G401.6 (cell line): ENCODE measurements around the gene SORBS1.

Experiments
- FAIRE-seq: peaks from 2 replicates; lab custom pipeline; 2012; peaks lifted over from hg19 to GRCh38; lab: Jason Lieb, UNC

Gene SORBS1

DNA sequence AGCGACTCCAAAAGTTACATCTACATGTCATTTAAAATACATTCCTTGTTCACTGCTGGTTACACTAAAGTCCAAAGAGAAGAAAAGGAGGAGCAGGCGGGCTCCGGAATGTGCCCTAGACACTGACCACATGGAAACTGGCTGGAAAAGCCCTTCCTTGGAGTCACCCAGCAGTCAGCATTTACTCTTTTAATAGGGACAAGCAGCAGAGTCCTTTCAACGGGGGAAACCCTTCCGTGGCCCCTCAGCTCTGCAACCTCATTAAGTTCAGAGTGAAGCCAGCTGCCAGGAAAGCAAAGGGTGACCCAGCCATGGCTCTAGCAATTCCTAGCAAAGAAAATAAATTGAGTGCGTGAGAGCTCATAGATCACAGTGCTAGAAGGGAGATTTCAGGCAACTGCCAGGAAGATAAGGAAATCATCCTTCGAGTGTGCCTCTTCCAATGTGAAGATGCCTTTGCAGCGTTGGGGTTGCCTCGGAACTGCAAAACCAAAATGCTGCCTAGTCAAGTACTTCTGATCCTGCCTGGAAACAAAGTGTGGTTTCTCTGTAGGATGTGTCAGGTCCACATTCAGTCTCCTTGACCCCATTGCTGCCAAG is 101.6 kb downstream of the SORBS1 start:
- FAIRE-seq, result no peak

- no peak for FAIRE-seq
These were observed 102.3 kb downstream of the SORBS1 start for GRCh38 chr10:95458871-95459270.

- no peak for FAIRE-seq
These were observed 103.2 kb downstream of the SORBS1 start for GRCh38 chr10:95458014-95458413.

DNA sequence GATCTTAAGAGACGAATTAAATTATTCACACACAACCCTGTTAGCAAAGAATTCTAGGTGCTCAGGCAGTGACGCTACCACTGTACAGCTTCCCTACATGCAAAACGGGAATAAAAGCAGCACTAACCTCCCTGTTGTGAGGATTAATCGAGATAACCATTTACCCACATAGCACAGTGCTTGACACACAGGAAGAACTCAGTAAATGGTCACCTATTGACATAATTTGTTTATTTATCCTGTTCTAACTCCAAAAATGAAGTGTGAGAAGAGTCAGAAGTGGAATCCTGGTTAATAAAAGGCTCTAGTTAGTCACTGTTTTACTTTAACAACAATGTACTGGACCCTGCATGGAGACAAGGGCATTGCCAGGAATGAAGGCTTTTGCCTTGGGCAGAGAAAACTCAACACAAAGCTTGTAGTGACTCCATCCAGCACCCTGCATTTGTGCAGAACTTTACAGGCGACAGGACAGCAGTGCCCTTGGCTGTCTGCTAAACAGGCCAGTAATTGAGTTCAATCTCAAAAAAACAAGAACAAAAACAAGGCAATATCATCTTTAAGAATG is 103.8 kb downstream of the SORBS1 start:
- no peak for FAIRE-seq

GRCh38 chr10:95456516-95456915 is 104.7 kb downstream of the SORBS1 start:
- FAIRE-seq, result no peak

- FAIRE-seq, result no peak
These were observed 106.2 kb downstream of the SORBS1 start for GRCh38 chr10:95454940-95455339.

- FAIRE-seq, result no peak
These were observed 106.8 kb downstream of the SORBS1 start for GRCh38 chr10:95454356-95454755.

- FAIRE-seq, result no peak
These were observed 109.3 kb downstream of the SORBS1 start for GRCh38 chr10:95451568-95452524.

DNA sequence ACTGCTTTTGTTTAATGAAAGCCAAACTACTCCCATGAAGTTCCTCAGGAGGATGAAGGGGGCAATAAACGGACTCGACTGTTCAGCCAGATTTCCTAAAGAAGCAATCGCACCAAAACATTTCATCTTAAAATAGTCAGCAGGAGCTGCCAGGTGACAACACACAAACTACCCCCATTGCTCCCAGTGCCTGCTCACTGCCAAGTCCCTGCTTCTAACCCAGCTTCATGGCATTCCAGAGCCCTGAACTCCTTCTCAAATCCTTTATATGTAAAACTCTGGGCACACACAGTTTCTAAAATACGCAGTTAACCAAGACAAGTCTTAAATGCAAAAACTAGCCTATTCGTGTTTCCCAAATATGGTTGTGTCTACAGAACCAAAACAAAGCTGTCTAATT is 110.0 kb downstream of the SORBS1 start:
- no peak for FAIRE-seq

- FAIRE-seq, result no peak
These were observed 111.0 kb downstream of the SORBS1 start for GRCh38 chr10:95450188-95450587.

DNA sequence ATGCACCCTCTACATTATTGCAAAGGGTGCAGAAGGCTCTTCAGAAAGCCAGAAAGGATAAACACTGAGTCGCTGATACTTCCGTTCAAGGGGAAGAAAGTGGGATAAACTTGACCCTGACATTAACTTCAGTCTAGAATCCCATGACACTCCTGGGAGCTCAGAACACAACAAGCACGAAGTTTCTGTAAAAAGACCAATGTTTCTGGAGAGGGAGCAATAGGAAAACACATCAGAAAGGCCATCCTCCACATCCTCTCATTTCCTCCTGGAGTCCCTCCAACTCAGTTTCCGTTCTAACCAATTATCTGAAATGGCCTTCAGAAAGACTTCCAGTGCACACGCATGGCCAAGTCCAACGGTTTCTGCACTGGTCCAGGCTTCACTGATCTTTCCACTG is 113.5 kb downstream of the SORBS1 start:
- no peak for FAIRE-seq

- FAIRE-seq, result no peak
These were observed 115.2 kb downstream of the SORBS1 start for GRCh38 chr10:95445837-95446486.

DNA sequence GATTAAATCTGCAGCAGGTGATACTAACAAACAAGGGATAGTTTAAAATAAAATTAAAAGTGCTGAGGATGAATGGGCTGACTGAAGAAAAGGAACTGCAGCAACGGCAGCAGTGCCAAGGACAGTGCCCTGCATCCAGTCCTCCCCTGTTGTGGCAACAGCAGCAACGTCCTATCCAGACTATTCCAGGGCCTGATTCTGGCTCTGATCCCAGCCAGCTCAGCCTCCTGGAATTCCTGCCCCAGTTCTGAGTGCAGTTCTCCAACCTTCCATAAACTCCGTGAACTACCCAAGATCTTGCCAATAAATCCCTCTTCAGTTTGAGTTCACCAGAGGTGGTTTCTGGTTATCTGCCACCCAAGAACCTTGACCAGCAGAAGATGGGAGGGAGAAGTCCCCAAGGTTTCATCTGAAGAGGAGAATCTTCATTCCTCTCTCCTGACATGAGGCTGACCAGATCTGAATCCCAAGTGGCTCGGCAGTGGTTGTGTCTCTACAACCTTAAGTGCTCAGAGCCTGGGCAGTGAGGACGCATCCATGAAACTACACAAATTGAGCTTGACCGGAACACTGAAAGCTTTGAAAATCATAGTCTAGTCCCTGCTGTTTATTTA is 115.8 kb downstream of the SORBS1 start:
- no peak for FAIRE-seq

- no peak for FAIRE-seq
These were observed 116.4 kb downstream of the SORBS1 start for GRCh38 chr10:95444792-95445191.

GRCh38 chr10:95443636-95444035 is 117.5 kb downstream of the SORBS1 start:
- FAIRE-seq, result no peak

- no peak for FAIRE-seq
These were observed 118.8 kb downstream of the SORBS1 start for GRCh38 chr10:95442341-95442740.

DNA sequence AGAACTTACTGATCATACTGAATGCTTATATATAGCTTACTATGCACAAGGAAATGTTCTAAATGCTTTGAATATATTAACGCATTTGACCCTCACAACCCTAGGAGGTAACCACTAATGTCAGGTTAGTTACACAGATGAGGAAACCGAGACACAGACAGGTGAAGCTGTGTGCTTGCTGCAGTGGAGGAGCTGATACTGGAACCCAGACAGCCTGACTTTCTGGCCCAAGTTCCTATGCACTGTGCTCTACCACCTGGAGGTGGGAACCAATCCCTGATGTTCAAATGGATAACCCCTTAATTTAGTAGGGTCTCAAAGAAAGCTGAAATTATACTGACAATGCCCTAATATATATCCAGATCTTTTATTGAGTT is 119.6 kb downstream of the SORBS1 start:
- no peak for FAIRE-seq

- FAIRE-seq, result no peak
These were observed 120.2 kb downstream of the SORBS1 start for GRCh38 chr10:95440756-95441546.

DNA sequence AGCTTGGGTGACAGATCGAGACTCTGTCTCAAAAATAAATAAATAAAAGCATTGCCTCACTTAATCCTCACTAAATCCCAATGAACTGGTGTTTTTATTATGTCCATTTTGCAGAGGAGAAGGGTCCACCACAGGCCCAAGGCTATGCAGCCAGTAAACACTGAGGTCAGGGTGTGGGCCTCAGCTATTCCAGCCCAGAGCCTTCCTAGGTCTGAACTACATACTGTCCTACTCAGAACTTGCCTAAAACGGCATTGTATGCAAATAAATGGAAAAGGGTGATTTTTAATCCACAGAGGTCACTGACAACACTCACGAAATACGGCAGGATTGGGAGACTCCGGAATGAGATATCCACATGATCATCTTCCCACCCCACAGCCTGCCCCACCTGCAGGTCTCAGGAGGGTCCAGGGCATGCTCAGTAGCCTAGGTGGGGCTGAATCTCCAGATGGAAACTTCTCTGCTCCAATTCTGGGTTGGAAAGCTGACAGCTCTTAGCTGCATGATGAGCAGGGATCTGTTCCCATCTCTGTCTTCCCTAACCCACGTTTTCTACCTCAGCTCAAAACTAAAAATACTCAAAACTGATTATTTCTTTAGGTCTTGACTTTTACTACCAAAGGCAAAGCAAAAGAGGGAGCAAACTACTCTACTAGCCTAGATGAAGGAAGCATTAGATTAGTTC is 121.0 kb downstream of the SORBS1 start:
- no peak for FAIRE-seq

- no peak for FAIRE-seq
These were observed 122.4 kb downstream of the SORBS1 start for GRCh38 chr10:95438781-95439180.

GRCh38 chr10:95437669-95438068 is 123.5 kb downstream of the SORBS1 start:
- FAIRE-seq, result no peak
